HG02981 (cell line): ENCODE results near the gene PLA2G3.
A peak's percentile ranks its signal among the peaks of the same experiment; 100 is the strongest.
"Not testable (repeated sequence)": the region's sequence is repeated elsewhere in the genome, so short reads cannot be mapped to it uniquely, and the experiment has no call there.

Experiments used
- ATAC-seq: cut with Tn5 transposase; IDR thresholded peaks from one replicate; pipeline ENCODE4 v1.9.1; 2021; ENCODE audit warnings: mild to moderate bottlenecking, moderate library complexity; ENCODE audit not compliant: unreplicated experiment

The PLA2G3 gene

GRCh38 chr22:31124811-31125465 is 15.4 kb downstream of the PLA2G3 start:
- no peak for ATAC-seq

GRCh38 chr22:31124290-31124689 is 16.0 kb downstream of the PLA2G3 start:
- no peak for ATAC-seq

GRCh38 chr22:31123292-31123602 is 17.1 kb downstream of the PLA2G3 start:
- ATAC-seq: no peak

- no peak for ATAC-seq
Observed at GRCh38 chr22:31122532-31123291, 17.6 kb downstream of the PLA2G3 start, which contains the start of gene INPP5J. INPP5J (plus strand) TSS chr22:31122966; CDS start chr22:31123015, 49 bp downstream.

GRCh38 chr22:31122196-31122531 is 18.1 kb downstream of the PLA2G3 start:
- no peak for ATAC-seq

GRCh38 chr22:31121403-31121802 is 18.9 kb downstream of the PLA2G3 start:
- no peak for ATAC-seq

GRCh38 chr22:31120642-31121041 is 19.7 kb downstream of the PLA2G3 start:
- no peak for ATAC-seq

- ATAC-seq: no peak
Observed at GRCh38 chr22:31120230-31120629, 20.1 kb downstream of the PLA2G3 start.

GRCh38 chr22:31119026-31119717 is 21.1 kb downstream of the PLA2G3 start:
- ATAC-seq: no peak

- no peak for ATAC-seq
Observed at GRCh38 chr22:31118046-31118820, 22.1 kb downstream of the PLA2G3 start.

GRCh38 chr22:31112547-31113091 is 27.7 kb downstream of the PLA2G3 start:
- not testable (repeated sequence) for ATAC-seq

- ATAC-seq: peak; percentile 22
Observed at GRCh38 chr22:31107894-31108218, 32.5 kb downstream of the PLA2G3 start.

GRCh38 chr22:31107178-31107893 is 33.0 kb downstream of the PLA2G3 start, which contains the start of gene SELENOM:
SELENOM (minus strand) TSS chr22:31107568; CDS start chr22:31107505, 63 bp downstream.
- ATAC-seq: peak; percentile 85

GRCh38 chr22:31106731-31107177 is 33.6 kb downstream of the PLA2G3 start:
- ATAC-seq: no peak

- no peak for ATAC-seq
Observed at GRCh38 chr22:31106001-31106571, 34.2 kb downstream of the PLA2G3 start.

- no peak for ATAC-seq
Observed at GRCh38 chr22:31105282-31105929, 34.9 kb downstream of the PLA2G3 start.

GRCh38 chr22:31104869-31105268 is 35.4 kb downstream of the PLA2G3 start:
- ATAC-seq: no peak

- ATAC-seq: no peak
Observed at GRCh38 chr22:31103899-31104694, 36.2 kb downstream of the PLA2G3 start.

- ATAC-seq: no peak
Observed at GRCh38 chr22:31103111-31103510, 37.2 kb downstream of the PLA2G3 start.
